Heart right ventricle (tissue), 16 donors: ENCODE measurements around the gene DNAH17. TPM values are rescaled to one million over a fixed set of nuclear protein-coding genes. Genes with fewer than 3 reads are reported as not detected.

Experiments
- ATAC-seq, 8 donors: fragments of 200-7000 bp; cut with Tn5 transposase; one replicate each; pipeline ENCODE4 v1.9.1; 2020; ENCODE audit warnings: mild to moderate bottlenecking in 8 of 8, moderate library complexity in 8 of 8, moderate number of reproducible peaks in 1 of 8
- DNase-seq, 2 donors: peaks; one replicate each; pipeline ENCODE4 v3.0.0-alpha.2; 2020
- H3K27ac ChIP-seq, 10 donors: fragments of 200-600 bp; sonication (generic) in 2 of 10; one replicate each; pipeline versions ENCODE4 v1.5.0 to v1.8.0; 2020 to 2022; ENCODE audit warnings: mild to moderate bottlenecking in 3 of 10
- H3K27me3 ChIP-seq, 7 donors: fragments of 200-600 bp; one replicate each; pipeline ENCODE4 v1.8.0; 2021 to 2022; ENCODE audit warnings: mild to moderate bottlenecking in 2 of 7
- H3K36me3 ChIP-seq, 9 donors: fragments of 200-600 bp; sonication (generic) in 1 of 9; one replicate each; pipeline versions ENCODE4 v1.5.0 to v1.8.0; 2020 to 2022; ENCODE audit warnings: mild to moderate bottlenecking in 2 of 9
- H3K4me1 ChIP-seq, 9 donors: fragments of 200-600 bp; sonication (generic) in 1 of 9; one replicate each; pipeline versions ENCODE4 v1.5.0 to v1.8.0; 2020 to 2022; ENCODE audit warnings: mild to moderate bottlenecking in 4 of 9
- H3K4me3 ChIP-seq, 10 donors: fragments of 200-600 bp; sonication (generic) in 2 of 10; one replicate each; pipeline versions ENCODE4 v1.5.0 to v1.8.0; 2020 to 2022; ENCODE audit warnings: mild to moderate bottlenecking in 7 of 10, moderate library complexity in 2 of 10
- H3K9me3 ChIP-seq, 11 donors: fragments of 200-600 bp in 10 of 11; sonication (generic) in 2 of 11; one replicate each; pipeline versions ENCODE4 v1.5.0 to v1.8.0; 2013 to 2022; ENCODE audit warnings: mild to moderate bottlenecking in 2 of 11, control low read depth in 1 of 11, moderate library complexity in 1 of 11
- WGBS, 2 donors: extraction: QIAGEN DNeasy Blood & Tissue Kit; methylation state at CpG; one replicate each; pipeline ENCODE4 v1.1.7; 2013; ENCODE audit warnings: inconsistent platforms in 1 of 2; 5-methylcytosine and 5-hydroxymethylcytosine counted together
- intact Hi-C, 10 donors: fragments of 100-400 bp; cut with DNase I; formaldehyde crosslinking; loops; one replicate each; pipeline versions ENCODE4 v1.11.1 to v1.14.2; 2022
- polyA plus RNA-seq, 2 donors: library from polyadenylated mRNA; stranded (reverse); fragments of 200-250 nt; gene quantifications; one replicate each; pipeline ENCODE4 v1.2.3, GENCODE V29; 2013
- total RNA-seq, 10 donors: library from RNA; stranded (reverse); fragmentation: NEBNext Ultra II Directional in 3 of 10; extraction: Animal tissue kit (Norgen Biotek cat#: 25700) in 3 of 10; gene quantifications; one replicate each; pipeline versions ENCODE4 v1.2.1 to v1.2.4, GENCODE V29; 2021 to 2023
- TF ChIP-seq, protein P1 (sequence below), 9 donors: fragments of 200-600 bp; sonication (generic) in 2 of 9; IDR thresholded peaks; one replicate each; pipeline versions ENCODE4 v1.5.0 to v1.8.0; 2021 to 2022; ENCODE audit warnings: antibody characterized with exemption in 9 of 9, mild to moderate bottlenecking in 5 of 9, moderate library complexity in 1 of 9
- donor health status: Arrhythmogenic right ventricular cardiomyopathy.
- donor health status: ischemic (EF 13 %, LVEDD 7.1; RV severe dilation, severe dysfunction).
- donor health status: healthy with polysubstance abuse.
- donor health status: DM: no; HTN: yes; CAD: no.
- donor health status: DM: no; HTN: no; CAD: no.
- donor health status: ischemic (EF 25% LVEDD 6.9; RV normal size, moderate dysfunction).
- donor health status: ischemic (EF 25% LVEDD 5.7; RV mildly dilated, moderate dysfunction).
- donor health status: healthy.
- donor health status: DM: yes; HTN: yes; CAD: no.
- donor health status: Ischemic cardiomyopathy.
- donor health status: ischemic (EF 35%, LVEDD 5.7; RV mildly dilated, moderate dysfunction).
- donor health status: nonischemic (EF 11% LVEDD 7.7; RV severe dilation, severe dysfunction).
- donor health status: DM: yes; HTN: yes; CAD: no.
- donor health status: PGD.
- donor health status: ischemic (EF 29% LVEDD 5.4; RV normal size, mild dysfunction).
- donor health status: nonischemic (EF 23%, LVEDD 6.1; RV moderate dilation, normal function).

Gene DNAH17
- total and polyA plus RNA-seq, 12 donors: 0.05 to 0.30 (median 0.09) TPM; not detected in 4

DNA sequence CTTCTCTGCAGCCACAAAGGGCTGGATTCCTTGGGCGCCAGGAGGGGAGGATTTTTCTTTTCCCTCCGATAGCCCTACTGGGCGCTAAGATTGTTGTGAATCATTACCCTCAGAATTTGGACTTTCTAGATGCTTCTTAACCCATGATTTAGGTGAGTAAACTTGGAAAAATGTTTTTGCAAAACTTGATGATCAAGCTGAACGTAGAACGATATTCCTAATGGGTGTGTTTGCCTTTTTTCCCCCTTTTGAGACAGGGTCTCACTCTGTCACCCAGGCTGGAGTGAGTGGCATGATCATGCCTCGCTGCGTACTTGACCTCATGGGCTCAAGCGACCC lies 155.0 kb downstream of the DNAH17 start:
- intact Hi-C loops: loop anchor here (1.0 to 5.0 kb wide), 12 partner anchors 60 to 310 kb away; partner anchors contain the start of gene SOCS3 (in 6 of the 10)
- no peak overlapping the region for H3K4me3 ChIP-seq
- H3K27me3 ChIP-seq: no peaks in the 10 kb centered on the region
- ATAC-seq: no peak
- H3K27ac ChIP-seq: peak overlapping the region in 2 of 10 donors; percentile 17 to 32
- peaks cover 0 to 92% (median 30%) of the 10 kb centered on the region in 9 donors for H3K36me3 ChIP-seq
- no peak for DNase-seq
- no peaks in the 10 kb centered on the region for H3K9me3 ChIP-seq
- WGBS, 2 donors: 73 to 76% methylated on average over 8 of the region's 8 CpGs
- TF ChIP-seq, protein P1, sequence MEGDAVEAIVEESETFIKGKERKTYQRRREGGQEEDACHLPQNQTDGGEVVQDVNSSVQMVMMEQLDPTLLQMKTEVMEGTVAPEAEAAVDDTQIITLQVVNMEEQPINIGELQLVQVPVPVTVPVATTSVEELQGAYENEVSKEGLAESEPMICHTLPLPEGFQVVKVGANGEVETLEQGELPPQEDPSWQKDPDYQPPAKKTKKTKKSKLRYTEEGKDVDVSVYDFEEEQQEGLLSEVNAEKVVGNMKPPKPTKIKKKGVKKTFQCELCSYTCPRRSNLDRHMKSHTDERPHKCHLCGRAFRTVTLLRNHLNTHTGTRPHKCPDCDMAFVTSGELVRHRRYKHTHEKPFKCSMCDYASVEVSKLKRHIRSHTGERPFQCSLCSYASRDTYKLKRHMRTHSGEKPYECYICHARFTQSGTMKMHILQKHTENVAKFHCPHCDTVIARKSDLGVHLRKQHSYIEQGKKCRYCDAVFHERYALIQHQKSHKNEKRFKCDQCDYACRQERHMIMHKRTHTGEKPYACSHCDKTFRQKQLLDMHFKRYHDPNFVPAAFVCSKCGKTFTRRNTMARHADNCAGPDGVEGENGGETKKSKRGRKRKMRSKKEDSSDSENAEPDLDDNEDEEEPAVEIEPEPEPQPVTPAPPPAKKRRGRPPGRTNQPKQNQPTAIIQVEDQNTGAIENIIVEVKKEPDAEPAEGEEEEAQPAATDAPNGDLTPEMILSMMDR (IDR thresholded peaks at IDR 0.05): peak in 2 of 9 donors; percentile 2 to 5
- peaks cover 19 to 57% (median 46%) of the 10 kb centered on the region in 9 donors for H3K4me1 ChIP-seq

DNA sequence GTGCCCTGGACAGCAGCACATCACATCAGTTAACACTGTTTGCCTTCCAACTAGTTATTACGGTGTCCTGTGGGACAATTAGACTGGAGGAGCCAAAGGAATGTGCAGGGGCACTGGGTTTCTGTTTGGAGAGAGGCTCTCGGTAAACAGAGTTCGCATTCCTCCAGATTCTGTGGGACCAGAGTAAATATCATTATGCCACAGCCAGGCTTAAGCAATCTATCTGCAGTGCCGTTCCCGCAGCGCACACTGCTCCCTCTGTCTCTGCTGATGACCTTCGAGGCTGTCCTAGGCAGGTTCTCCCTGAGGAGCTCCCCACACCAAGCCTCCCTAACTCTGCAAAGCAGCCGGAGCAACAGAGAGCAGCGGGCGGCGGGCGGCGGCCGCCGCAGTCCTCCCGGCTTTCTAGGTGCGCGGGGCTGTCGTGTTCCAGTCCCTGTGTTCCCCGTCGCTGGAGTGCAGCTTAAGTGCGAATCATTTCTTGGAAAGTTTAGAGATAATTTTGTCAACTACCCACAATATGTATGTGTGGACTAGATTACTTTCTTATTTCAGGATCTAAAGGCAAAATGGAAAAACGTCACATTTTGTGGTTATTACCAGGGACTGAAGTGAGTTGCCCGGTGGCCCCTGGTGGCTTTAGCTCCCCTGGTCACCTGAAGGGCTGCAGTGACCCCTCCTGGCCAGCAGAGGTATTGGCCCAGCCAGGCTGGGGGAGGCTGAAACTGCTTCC lies 155.5 kb downstream of the DNAH17 start:
- Histone ChIP-seq H3K4me3 (no peak overlapping the region), H3K36me3 (peaks cover 0 to 89% (median 30%) of the 10 kb centered on the region in 9 donors), H3K9me3 (no peaks in the 10 kb centered on the region), H3K27ac (peak overlapping the region in 6 of 10 donors; percentile 25 to 98 (median 54)), H3K27me3 (no peaks in the 10 kb centered on the region), H3K4me1 (peaks cover 20 to 62% (median 51%) of the 10 kb centered on the region in 9 donors)
- ATAC-seq (peak; percentile 60 to 81 (median 74)), DNase-seq (peak; percentile 76 to 80)
- 69 to 74% methylated on average over 24 of the region's 24 CpGs for WGBS, 2 donors
- intact Hi-C loops: loop anchor here (1.0 to 5.0 kb wide), 14 partner anchors 59 to 309 kb away; partner anchors contain the start of gene SOCS3 (in 9 of the 10)
- TF ChIP-seq, protein P1 (IDR thresholded peaks at IDR 0.05): peak; percentile 98 to 100 (median 99)

- peaks cover 0 to 87% (median 30%) of the 10 kb centered on the region in 9 donors for H3K36me3 ChIP-seq
- ATAC-seq (no peak), DNase-seq (no peak)
- H3K27ac ChIP-seq: peak overlapping the region in 7 of 10 donors; percentile 25 to 98 (median 61)
- TF ChIP-seq, protein P1 (IDR thresholded peaks at IDR 0.05): no peak
- 83 to 95% methylated on average over 6 of the region's 6 CpGs for WGBS, 2 donors
- H3K27me3 ChIP-seq: no peaks in the 10 kb centered on the region
- H3K9me3 ChIP-seq: no peaks in the 10 kb centered on the region
- peaks cover 23 to 67% (median 57%) of the 10 kb centered on the region in 9 donors for H3K4me1 ChIP-seq
- no peak overlapping the region for H3K4me3 ChIP-seq
- intact Hi-C loops: loop anchor here in 8 of 10 donors (1.0 to 5.0 kb wide), 10 partner anchors 58 to 309 kb away; partner anchors contain the start of gene SOCS3 (in 4 of the 8)
Measured at GRCh38 chr17:78421084-78421533, 156.1 kb downstream of the DNAH17 start.

DNA sequence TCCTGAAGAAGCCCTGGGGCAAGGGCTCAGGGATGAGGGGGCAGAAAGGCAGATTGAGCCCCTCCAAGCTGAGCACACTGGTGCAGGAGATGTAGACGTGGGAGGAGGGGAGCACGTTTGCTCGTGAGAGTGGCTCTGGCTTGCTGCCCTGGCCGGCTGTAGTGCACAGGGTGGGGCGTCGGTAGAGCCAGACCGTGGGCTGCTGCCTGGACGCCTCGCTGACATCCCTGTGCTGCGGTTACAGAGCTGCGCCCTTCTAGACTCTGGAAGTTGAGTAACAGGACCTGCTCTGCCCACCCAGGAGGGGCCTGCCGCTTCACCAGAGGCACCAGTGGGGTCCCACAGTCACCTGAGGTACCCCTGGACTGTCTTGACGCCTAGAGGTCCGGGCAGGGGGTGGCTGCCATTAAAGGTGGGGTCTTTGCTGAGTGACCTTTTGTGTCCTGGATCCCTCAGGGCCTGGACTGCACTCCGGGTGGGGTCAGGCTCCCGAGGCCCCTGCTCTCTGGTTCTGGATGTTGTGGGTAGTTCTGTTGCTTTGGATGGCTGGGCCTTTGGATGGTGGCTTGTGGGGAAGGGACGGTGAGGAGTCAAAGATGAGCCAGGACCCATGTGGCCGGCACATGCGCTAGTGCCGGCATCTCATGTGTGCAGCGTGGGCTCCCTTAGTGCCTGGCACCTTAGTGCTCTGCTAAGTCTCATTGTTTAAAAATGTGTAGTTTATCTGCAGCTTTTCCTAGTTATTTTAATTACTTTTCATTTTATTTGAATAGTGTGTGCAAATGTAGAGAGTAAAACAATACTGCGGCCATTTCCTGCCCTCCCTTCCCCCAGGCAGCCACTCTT lies 157.0 kb downstream of the DNAH17 start:
- WGBS, 2 donors: 57 to 66% methylated on average over 22 of the region's 22 CpGs
- TF ChIP-seq, protein P1 (IDR thresholded peaks at IDR 0.05): no peak
- peak in 4 of 8 donors; percentile 22 to 40 (median 27) for ATAC-seq
- Histone ChIP-seq H3K27me3 (no peaks in the 10 kb centered on the region), H3K4me3 (peak overlapping the region in 2 of 10 donors; percentile 3 to 23), H3K36me3 (peaks cover 0 to 87% (median 23%) of the 10 kb centered on the region in 9 donors), H3K4me1 (peaks cover 28 to 75% (median 66%) of the 10 kb centered on the region in 9 donors), H3K9me3 (no peaks in the 10 kb centered on the region), H3K27ac (peak overlapping the region in 9 of 10 donors; percentile 36 to 98 (median 69))
- intact Hi-C loops: loop anchor here in 8 of 10 donors (2.0 to 5.0 kb wide), 9 partner anchors 38 to 308 kb away; partner anchors contain the start of gene SOCS3 (in 3 of the 8)
- peak in 1 of 2 donors; percentile 47 for DNase-seq
